ENCODE measurements around the gene MFRP. TPM values are rescaled to one million over a fixed set of nuclear protein-coding genes. Genes with fewer than 3 reads are reported as not detected.

MFRP gene
- total and polyA plus RNA-seq, 7 experiments from 2014 or later: not detected

GRCh38 chr11:119365071-119365591 lies 18.6 kb upstream of the MFRP start:
- no peak overlapping the region for H3K4me3 ChIP-seq (ENCODE audit: low read length)
- H3K27me3 Mint-ChIP-seq: peaks cover 40 to 63% (median 50%) of the 10 kb centered on the region in 5 donors
- H3K27me3 ChIP-seq (ENCODE audit: control insufficient read depth in 2 of 2, insufficient read depth in 2 of 2, low read length in 2 of 2): peaks cover 5 to 22% of the 10 kb centered on the region in 2 donors
- intact Hi-C loops (cut with micrococcal nuclease): no loop called here
- peak overlapping the region in 1 of 9 donors; percentile 94 for H3K27ac Mint-ChIP-seq
- H3K9me3 Mint-ChIP-seq: peaks cover 0 to 1% (median 0%) of the 10 kb centered on the region in 11 donors
- H3K4me1 ChIP-seq (ENCODE audit: control insufficient read depth in 2 of 2, insufficient read depth in 2 of 2, low read length in 2 of 2): no peaks in the 10 kb centered on the region
- POLR2A ChIA-PET: no interaction called here
- H3K9me3 ChIP-seq (ENCODE audit: control insufficient read depth in 2 of 3, low read length in 3 of 3): no peaks in the 10 kb centered on the region
- no peaks in the 10 kb centered on the region for H3K36me3 ChIP-seq (ENCODE audit: control insufficient read depth in 2 of 3, insufficient read depth in 3 of 3, low read length in 3 of 3)
- ATAC-seq (no peak), DNase-seq (no peak)
- peaks cover 0 to 6% (median 0%) of the 10 kb centered on the region in 5 donors for H3K36me3 Mint-ChIP-seq
- no peak overlapping the region for H3K27ac ChIP-seq (ENCODE audit: low read depth, low read length)
- peak overlapping the region in 8 of 10 donors; percentile 80 to 86 (median 82) for H3K4me3 Mint-ChIP-seq
- peaks cover 5 to 16% (median 8%) of the 10 kb centered on the region in 7 donors for H3K4me1 Mint-ChIP-seq
- CTCF ChIA-PET: interaction anchor here (1.1 to 1.7 kb wide), 3 partner anchors 8 to 16 kb away, joined by 3 to 4 read pairs (median 3); partner anchors contain the start of gene USP2

DNA sequence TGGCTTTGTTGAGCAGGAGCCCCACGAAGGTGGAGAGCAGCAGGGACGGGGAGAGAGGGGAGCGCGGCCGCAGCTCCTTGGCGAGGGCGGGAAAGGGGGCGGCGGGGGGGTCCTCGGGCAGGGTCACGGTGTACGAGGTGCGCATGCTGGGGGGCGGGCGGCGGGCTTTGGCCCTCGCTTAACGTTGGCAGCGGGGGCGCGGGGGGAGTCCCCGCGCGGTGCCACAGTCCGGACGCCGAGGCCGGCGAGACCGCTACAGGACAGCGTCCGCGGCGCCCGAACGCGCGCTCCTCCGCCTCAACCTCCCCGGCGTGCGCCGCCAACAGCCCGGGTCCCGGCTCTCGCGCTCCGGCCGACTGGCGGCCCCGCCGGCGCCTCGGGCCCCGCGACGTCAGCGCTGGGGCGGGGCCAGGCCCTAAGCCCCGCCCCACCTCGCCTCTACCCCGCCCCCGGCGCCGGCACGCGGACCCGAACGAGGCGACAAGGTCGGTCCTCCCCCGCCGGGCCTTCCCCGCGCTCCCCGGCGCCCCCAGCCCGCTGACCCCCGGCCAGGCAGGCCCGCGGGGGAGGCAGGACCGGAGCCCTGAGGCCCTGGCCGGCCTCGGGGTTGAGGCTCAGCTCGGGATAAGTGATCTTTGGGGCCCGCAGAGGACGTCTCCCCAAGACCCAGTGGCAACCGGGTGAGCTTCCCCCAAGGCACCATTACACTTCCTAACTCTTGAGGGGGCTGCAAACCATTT lies 17.5 kb upstream of the MFRP start:
- intact Hi-C loops (cut with micrococcal nuclease): loop anchor here in 1 of 2 donors (1.0 kb wide), 2 partner anchors 8 to 17 kb away; partner anchors contain the start of gene USP2
- peaks cover 0 to 6% (median 0%) of the 10 kb centered on the region in 5 donors for H3K36me3 Mint-ChIP-seq
- peaks cover 36 to 60% (median 46%) of the 10 kb centered on the region in 5 donors for H3K27me3 Mint-ChIP-seq
- Histone ChIP-seq H3K27ac (ENCODE audit: low read depth, low read length) (no peak overlapping the region), H3K4me1 (ENCODE audit: control insufficient read depth in 2 of 2, insufficient read depth in 2 of 2, low read length in 2 of 2) (no peaks in the 10 kb centered on the region), H3K36me3 (ENCODE audit: control insufficient read depth in 2 of 3, insufficient read depth in 3 of 3, low read length in 3 of 3) (no peaks in the 10 kb centered on the region), H3K27me3 (ENCODE audit: control insufficient read depth in 2 of 2, insufficient read depth in 2 of 2, low read length in 2 of 2) (peaks cover 5 to 22% of the 10 kb centered on the region in 2 donors), H3K4me3 (ENCODE audit: low read length) (no peak overlapping the region), H3K9me3 (ENCODE audit: control insufficient read depth in 2 of 3, low read length in 3 of 3) (no peaks in the 10 kb centered on the region)
- POLR2A ChIA-PET: no interaction called here
- CTCF ChIA-PET: interaction anchor here (0.6 to 1.7 kb wide), 5 partner anchors 8 to 550 kb away, joined by 3 to 4 read pairs (median 3); partner anchors contain the start of gene USP2
- ATAC-seq (peak; percentile 91), DNase-seq (peak in 8 of 9 donors; percentile 31 to 80 (median 47))
- peaks cover 5 to 16% (median 11%) of the 10 kb centered on the region in 7 donors for H3K4me1 Mint-ChIP-seq
- peak overlapping the region; percentile 80 to 91 (median 82) for H3K4me3 Mint-ChIP-seq
- H3K9me3 Mint-ChIP-seq: peaks cover 0 to 1% (median 0%) of the 10 kb centered on the region in 11 donors
- peak overlapping the region in 1 of 9 donors; percentile 17 for H3K27ac Mint-ChIP-seq

- H3K36me3 Mint-ChIP-seq: peaks cover 0 to 6% (median 0%) of the 10 kb centered on the region in 5 donors
- no peak overlapping the region for H3K27ac Mint-ChIP-seq
- H3K9me3 Mint-ChIP-seq: peaks cover 0 to 1% (median 0%) of the 10 kb centered on the region in 11 donors
- intact Hi-C loops (cut with micrococcal nuclease): no loop called here
- no peaks in the 10 kb centered on the region for H3K9me3 ChIP-seq (ENCODE audit: control insufficient read depth in 2 of 3, low read length in 3 of 3)
- H3K27me3 ChIP-seq (ENCODE audit: control insufficient read depth in 2 of 2, insufficient read depth in 2 of 2, low read length in 2 of 2): peaks cover 5 to 20% of the 10 kb centered on the region in 2 donors
- peaks cover 32 to 63% (median 42%) of the 10 kb centered on the region in 5 donors for H3K27me3 Mint-ChIP-seq
- no peaks in the 10 kb centered on the region for H3K4me1 ChIP-seq (ENCODE audit: control insufficient read depth in 2 of 2, insufficient read depth in 2 of 2, low read length in 2 of 2)
- POLR2A ChIA-PET: no interaction called here
- no peak overlapping the region for H3K27ac ChIP-seq (ENCODE audit: low read depth, low read length)
- DNase-seq (peak in 1 of 9 donors; percentile 6), ATAC-seq (no peak)
- no peaks in the 10 kb centered on the region for H3K36me3 ChIP-seq (ENCODE audit: control insufficient read depth in 2 of 3, insufficient read depth in 3 of 3, low read length in 3 of 3)
- peaks cover 5 to 16% (median 11%) of the 10 kb centered on the region in 7 donors for H3K4me1 Mint-ChIP-seq
- CTCF ChIA-PET: interaction anchor here (0.5 kb wide), 1 partner anchor 80 kb away, joined by 3 read pairs; no protein-coding TSS in a partner anchor
- peak overlapping the region in 9 of 10 donors; percentile 27 to 78 (median 45) for H3K4me3 Mint-ChIP-seq
- no peak overlapping the region for H3K4me3 ChIP-seq (ENCODE audit: low read length)
Observed at GRCh38 chr11:119363081-119363850, 16.8 kb upstream of the MFRP start.

- ATAC-seq (no peak), DNase-seq (no peak)
- Histone ChIP-seq H3K4me1 (ENCODE audit: control insufficient read depth in 2 of 2, insufficient read depth in 2 of 2, low read length in 2 of 2) (no peaks in the 10 kb centered on the region), H3K27me3 (ENCODE audit: control insufficient read depth in 2 of 2, insufficient read depth in 2 of 2, low read length in 2 of 2) (peaks cover 5 to 15% of the 10 kb centered on the region in 2 donors), H3K36me3 (ENCODE audit: control insufficient read depth in 2 of 3, insufficient read depth in 3 of 3, low read length in 3 of 3) (no peaks in the 10 kb centered on the region), H3K4me3 (ENCODE audit: low read length) (no peak overlapping the region), H3K9me3 (ENCODE audit: control insufficient read depth in 2 of 3, low read length in 3 of 3) (no peaks in the 10 kb centered on the region), H3K27ac (ENCODE audit: low read depth, low read length) (no peak overlapping the region)
- Mint-ChIP-seq H3K4me3 (peak overlapping the region in 8 of 10 donors; percentile 20 to 78 (median 44)), H3K4me1 (peaks cover 5 to 16% (median 11%) of the 10 kb centered on the region in 7 donors), H3K27ac (no peak overlapping the region), H3K36me3 (peaks cover 0 to 6% (median 0%) of the 10 kb centered on the region in 5 donors), H3K9me3 (peaks cover 0 to 1% (median 0%) of the 10 kb centered on the region in 11 donors), H3K27me3 (peaks cover 30 to 64% (median 41%) of the 10 kb centered on the region in 5 donors)
- ChIA-PET CTCF (no interaction called here), POLR2A (no interaction called here)
- intact Hi-C loops (cut with micrococcal nuclease): no loop called here
Observed at GRCh38 chr11:119362741-119363080, 16.2 kb upstream of the MFRP start.

- Histone ChIP-seq H3K36me3 (ENCODE audit: control insufficient read depth in 2 of 3, insufficient read depth in 3 of 3, low read length in 3 of 3) (no peaks in the 10 kb centered on the region), H3K27me3 (ENCODE audit: control insufficient read depth in 2 of 2, insufficient read depth in 2 of 2, low read length in 2 of 2) (peaks cover 5 to 15% of the 10 kb centered on the region in 2 donors), H3K4me3 (ENCODE audit: low read length) (no peak overlapping the region), H3K4me1 (ENCODE audit: control insufficient read depth in 2 of 2, insufficient read depth in 2 of 2, low read length in 2 of 2) (no peaks in the 10 kb centered on the region), H3K27ac (ENCODE audit: low read depth, low read length) (no peak overlapping the region), H3K9me3 (ENCODE audit: control insufficient read depth in 2 of 3, low read length in 3 of 3) (no peaks in the 10 kb centered on the region)
- H3K9me3 Mint-ChIP-seq: peaks cover 0 to 1% (median 0%) of the 10 kb centered on the region in 11 donors
- CTCF ChIA-PET: interaction anchor here (1.0 kb wide), 1 partner anchor 11 kb away, joined by 3 read pairs; no protein-coding TSS in a partner anchor
- DNase-seq (no peak), ATAC-seq (no peak)
- peaks cover 0 to 6% (median 0%) of the 10 kb centered on the region in 5 donors for H3K36me3 Mint-ChIP-seq
- intact Hi-C loops (cut with micrococcal nuclease): no loop called here
- peak overlapping the region in 1 of 9 donors; percentile 67 for H3K27ac Mint-ChIP-seq
- POLR2A ChIA-PET: no interaction called here
- H3K4me3 Mint-ChIP-seq: peak overlapping the region in 7 of 10 donors; percentile 20 to 69 (median 43)
- H3K27me3 Mint-ChIP-seq: peaks cover 24 to 66% (median 35%) of the 10 kb centered on the region in 5 donors
- H3K4me1 Mint-ChIP-seq: peaks cover 5 to 22% (median 11%) of the 10 kb centered on the region in 7 donors
Observed at GRCh38 chr11:119361941-119362725, 15.6 kb upstream of the MFRP start.
